ENCODE measurements around the gene NFYA. TPM values are rescaled to one million over a fixed set of nuclear protein-coding genes. Genes with fewer than 3 reads are reported as not detected.

Gene NFYA
- total and polyA plus RNA-seq, 2 donors (not counting 1 experiment from before 2014, with no cell fraction given): 23.3 to 44.3 TPM

DNA sequence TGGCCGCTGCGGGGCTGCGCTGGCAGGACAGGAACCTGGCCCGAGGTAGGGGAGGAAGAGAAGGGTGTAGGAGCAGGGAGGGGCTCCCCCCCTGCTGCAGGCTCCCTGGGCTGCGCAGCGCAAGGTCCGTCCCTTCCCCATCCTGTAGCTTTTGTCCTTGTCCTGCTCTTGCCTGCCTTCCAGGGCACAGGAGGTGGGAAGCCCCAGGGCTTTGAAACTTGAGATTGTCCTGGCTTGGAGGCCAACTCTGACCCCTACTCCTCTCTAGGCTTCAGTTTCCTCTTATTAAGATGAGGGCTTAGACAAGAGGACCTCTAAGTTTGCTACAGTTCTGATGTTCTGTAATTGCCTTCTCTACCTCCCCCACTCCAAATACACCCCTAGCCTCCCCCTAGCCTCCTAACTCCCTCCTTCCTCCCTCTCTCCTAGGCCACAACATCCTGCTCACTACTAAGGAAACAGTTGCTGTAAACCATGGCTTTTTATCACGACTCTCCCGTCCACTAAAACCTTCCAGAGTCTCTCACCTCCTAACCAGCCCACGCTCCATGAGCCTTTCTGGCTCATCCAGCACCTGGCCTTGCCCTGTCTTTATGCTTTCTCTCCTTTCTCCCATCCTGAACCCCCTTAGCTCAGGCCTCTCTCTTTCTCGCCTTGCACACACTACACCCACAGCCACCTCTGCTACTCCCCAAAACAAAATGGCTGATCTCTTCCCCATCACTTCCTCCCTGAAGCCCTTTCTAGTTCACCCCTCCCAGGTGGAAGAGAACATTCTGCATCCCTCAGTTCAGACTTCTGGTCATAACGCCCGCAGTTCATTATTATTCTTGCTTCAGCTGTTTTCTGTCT, 44.0 kb upstream of the NFYA start:
- Mint-ChIP-seq H3K4me3 (peak overlapping the region; percentile 88), H3K27me3 (no peaks in the 10 kb centered on the region), H3K27ac (peak overlapping the region; percentile 51), H3K9me3 (ENCODE audit: insufficient read depth) (no peaks in the 10 kb centered on the region), H3K4me1 (peaks cover 24% of the 10 kb centered on the region)
- Histone ChIP-seq H3K4me3 (ENCODE audit: control extremely low read depth in 1 of 5, extremely low read depth in 1 of 5, insufficient read depth in 1 of 5, low read depth in 2 of 5, low read length in 4 of 5) (peak overlapping the region in 4 of 5 experiments; percentile 46 to 73 (median 66)), H3K36me3 (replicated peaks in 1 of 2; ENCODE audit: control extremely low read depth in 1 of 2, control insufficient read depth in 1 of 2, extremely low read depth in 1 of 2, insufficient read depth in 2 of 2, low read length in 1 of 2) (no peaks in the 10 kb centered on the region), H3K27ac (ENCODE audit: low read length in 2 of 2) (peak overlapping the region in 1 of 2 donors; percentile 63), H4K20me1 (ENCODE audit: control insufficient read depth, insufficient read depth, low read length, poor library complexity, severe bottlenecking) (no peaks in the 10 kb centered on the region), H3K79me2 (ENCODE audit: control insufficient read depth, insufficient read depth, low read length) (no peaks in the 10 kb centered on the region), H3K4me1 (ENCODE audit: control insufficient read depth in 2 of 2, insufficient read depth in 2 of 2, low read length in 2 of 2) (peaks cover 20 to 23% of the 10 kb centered on the region in 2 donors), H2AFZ (ENCODE audit: insufficient read depth, low read depth, low read length, poor library complexity, severe bottlenecking) (peak overlapping the region; percentile 93), H3K9ac (ENCODE audit: low read length) (peak overlapping the region; percentile 78), H3K9me3 (ENCODE audit: control extremely low read depth in 1 of 3, control insufficient read depth in 2 of 3, insufficient read depth in 1 of 3, low read length in 2 of 3) (no peaks in the 10 kb centered on the region), H3K4me2 (replicated peaks; ENCODE audit: low read depth, low read length, poor library complexity, severe bottlenecking) (peak overlapping the region; percentile 87), H3K27me3 (replicated peaks in 1 of 4; ENCODE audit: control extremely low read depth in 1 of 4, control insufficient read depth in 3 of 4, insufficient read depth in 4 of 4, low read length in 3 of 4) (no peaks in the 10 kb centered on the region)
- ATAC-seq (ENCODE audit: low read depth) (peak; percentile 32), DNase-seq (no peak)
- intact Hi-C loops (cut with micrococcal nuclease): loop anchor here (1.0 to 10.0 kb wide), 3 partner anchors 22 to 1666 kb away; no protein-coding TSS in a partner anchor
- WGBS (ENCODE audit: insufficient coverage): 44% methylated on average over 10 of the region's 13 CpGs
- POLR2A ChIA-PET: interaction anchor here (0.5 kb wide), 1 partner anchor 1726 kb away, joined by 4 read pairs; no protein-coding TSS in a partner anchor
- CTCF ChIA-PET: interaction anchor here (0.7 to 5.9 kb wide), 20 partner anchors 8 to 1681 kb away, joined by 3 to 35 read pairs (median 8); partner anchors contain the start of genes NFYA, OARD1, TSPO2 and UNC5CL
- no peak for TF ChIP-seq EZH2 (IDR thresholded peaks at IDR 0.05; ENCODE audit: borderline replicate concordance, insufficient read depth, low read depth, low read length, poor library complexity, severe bottlenecking)
- TF ChIP-seq, protein P1, sequence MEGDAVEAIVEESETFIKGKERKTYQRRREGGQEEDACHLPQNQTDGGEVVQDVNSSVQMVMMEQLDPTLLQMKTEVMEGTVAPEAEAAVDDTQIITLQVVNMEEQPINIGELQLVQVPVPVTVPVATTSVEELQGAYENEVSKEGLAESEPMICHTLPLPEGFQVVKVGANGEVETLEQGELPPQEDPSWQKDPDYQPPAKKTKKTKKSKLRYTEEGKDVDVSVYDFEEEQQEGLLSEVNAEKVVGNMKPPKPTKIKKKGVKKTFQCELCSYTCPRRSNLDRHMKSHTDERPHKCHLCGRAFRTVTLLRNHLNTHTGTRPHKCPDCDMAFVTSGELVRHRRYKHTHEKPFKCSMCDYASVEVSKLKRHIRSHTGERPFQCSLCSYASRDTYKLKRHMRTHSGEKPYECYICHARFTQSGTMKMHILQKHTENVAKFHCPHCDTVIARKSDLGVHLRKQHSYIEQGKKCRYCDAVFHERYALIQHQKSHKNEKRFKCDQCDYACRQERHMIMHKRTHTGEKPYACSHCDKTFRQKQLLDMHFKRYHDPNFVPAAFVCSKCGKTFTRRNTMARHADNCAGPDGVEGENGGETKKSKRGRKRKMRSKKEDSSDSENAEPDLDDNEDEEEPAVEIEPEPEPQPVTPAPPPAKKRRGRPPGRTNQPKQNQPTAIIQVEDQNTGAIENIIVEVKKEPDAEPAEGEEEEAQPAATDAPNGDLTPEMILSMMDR (IDR thresholded peaks at IDR 0.05): no peak

DNA sequence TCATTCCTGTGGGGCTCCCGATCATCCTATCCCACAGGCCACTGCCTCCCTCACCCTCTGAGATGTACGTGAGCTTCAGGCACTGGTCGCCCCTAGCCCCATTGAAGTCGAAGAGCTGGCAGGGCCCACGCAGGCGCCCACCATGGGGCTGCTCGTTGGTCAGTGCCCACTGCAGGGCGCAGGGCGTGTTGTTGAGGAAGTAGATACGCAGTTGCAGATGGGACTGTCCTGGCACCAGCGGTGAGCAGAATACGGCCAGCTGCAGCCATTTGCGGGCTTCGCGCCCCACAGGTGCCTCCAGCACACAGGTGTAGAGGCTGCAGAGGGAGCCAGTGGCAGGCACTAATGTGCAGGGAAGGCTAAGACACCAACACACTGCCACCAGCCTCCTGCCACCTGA, 39.9 kb upstream of the NFYA start:
- H3K9me3 Mint-ChIP-seq (ENCODE audit: insufficient read depth): no peaks in the 10 kb centered on the region

More for the DNA sequence above, 39.9 kb upstream of the NFYA start:
- CTCF ChIA-PET: no interaction called here
- DNase-seq: no peak
- WGBS (ENCODE audit: insufficient coverage): 94% methylated on average over 14 of the region's 15 CpGs
- intact Hi-C loops (cut with micrococcal nuclease): no loop called here
- Histone ChIP-seq H3K4me2 (replicated peaks; ENCODE audit: low read depth, low read length, poor library complexity, severe bottlenecking) (no peak overlapping the region), H3K79me2 (ENCODE audit: control insufficient read depth, insufficient read depth, low read length) (no peaks in the 10 kb centered on the region), H3K4me1 (ENCODE audit: control insufficient read depth in 2 of 2, insufficient read depth in 2 of 2, low read length in 2 of 2) (peaks cover 11 to 15% of the 10 kb centered on the region in 2 donors), H2AFZ (ENCODE audit: insufficient read depth, low read depth, low read length, poor library complexity, severe bottlenecking) (no peak overlapping the region), H4K20me1 (ENCODE audit: control insufficient read depth, insufficient read depth, low read length, poor library complexity, severe bottlenecking) (no peaks in the 10 kb centered on the region), H3K4me3 (ENCODE audit: control extremely low read depth in 1 of 5, extremely low read depth in 1 of 5, insufficient read depth in 1 of 5, low read depth in 2 of 5, low read length in 4 of 5) (no peak overlapping the region), H3K27ac (ENCODE audit: low read length in 2 of 2) (no peak overlapping the region), H3K9ac (ENCODE audit: low read length) (no peak overlapping the region), H3K9me3 (ENCODE audit: control extremely low read depth in 1 of 3, control insufficient read depth in 2 of 3, insufficient read depth in 1 of 3, low read length in 2 of 3) (no peaks in the 10 kb centered on the region), H3K36me3 (replicated peaks in 1 of 2; ENCODE audit: control extremely low read depth in 1 of 2, control insufficient read depth in 1 of 2, extremely low read depth in 1 of 2, insufficient read depth in 2 of 2, low read length in 1 of 2) (no peaks in the 10 kb centered on the region), H3K27me3 (replicated peaks in 1 of 4; ENCODE audit: control extremely low read depth in 1 of 4, control insufficient read depth in 3 of 4, insufficient read depth in 4 of 4, low read length in 3 of 4) (no peaks in the 10 kb centered on the region)
- ATAC-seq (ENCODE audit: low read depth): no peak
- no peak overlapping the region for H3K4me3 Mint-ChIP-seq
- H3K4me1 Mint-ChIP-seq: peaks cover 15% of the 10 kb centered on the region
- H3K27me3 Mint-ChIP-seq: no peaks in the 10 kb centered on the region
- POLR2A ChIA-PET: no interaction called here
- TF ChIP-seq EZH2 (IDR thresholded peaks at IDR 0.05; ENCODE audit: borderline replicate concordance, insufficient read depth, low read depth, low read length, poor library complexity, severe bottlenecking): no peak
- TF ChIP-seq, protein P1 (IDR thresholded peaks at IDR 0.05): no peak
- H3K27ac Mint-ChIP-seq: no peak overlapping the region
